Adrenal gland (tissue), 12 donors: ENCODE results near the gene ADARB2. TPM values are rescaled to one million over a fixed set of nuclear protein-coding genes. Genes with fewer than 3 reads are reported as not detected.

Experiments
- DNase-seq, 7 donors: peaks; one replicate each; pipeline ENCODE4 v3.0.0-alpha.2; 2019 to 2020
- H3K27ac ChIP-seq, 5 donors: fragments of 200-600 bp; sonication (generic) in 4 of 5; 1 replicate in 3 of 5; 2 replicates in 2 of 5; pipeline versions ENCODE4 v1.5.1 to v1.8.0; 2016 to 2020; ENCODE audit warnings: mild to moderate bottlenecking in 1 of 5
- H3K27me3 ChIP-seq: fragments of 200-600 bp; 2 replicates; pipeline ENCODE4 v1.8.0; 2021
- H3K36me3 ChIP-seq, 2 donors: fragments of 200-600 bp; replicated peaks in 1 of 2; 1 replicate in 1 of 2; 2 replicates in 1 of 2; pipeline versions ENCODE4 v1.5.1 to v1.8.0; 2018 to 2022
- H3K4me1 ChIP-seq, 2 donors: fragments of 200-600 bp; replicated peaks in 1 of 2; 1 replicate in 1 of 2; 2 replicates in 1 of 2; pipeline versions ENCODE4 v1.5.1 to v1.8.0; 2018 to 2021
- H3K4me3 ChIP-seq, 4 donors: fragments of 200-600 bp; sonication (generic) in 3 of 4; one replicate each; pipeline ENCODE4 v1.5.1; 2016 to 2018
- H3K9me3 ChIP-seq, 3 donors: fragments of 200-600 bp; sonication (generic) in 1 of 3; replicated peaks in 1 of 3; 1 replicate in 2 of 3; 2 replicates in 1 of 3; pipeline versions ENCODE4 v1.5.1 to v1.8.0; 2016 to 2021
- POLR2A ChIP-seq, 2 donors: fragments of 450-650 bp; IDR thresholded peaks; one replicate each; pipeline ENCODE4 v1.6.1; 2017; ENCODE audit warnings: antibody characterized with exemption in 2 of 2, mild to moderate bottlenecking in 2 of 2, moderate library complexity in 1 of 2
- WGBS, 4 donors: extraction: QIAGEN DNeasy Blood & Tissue Kit in 2 of 4; methylation state at CpG; one replicate each; pipeline versions ENCODE4 v1.1.5 to v1.1.7; 2013 to 2017; 5-methylcytosine and 5-hydroxymethylcytosine counted together
- intact Hi-C, 2 donors: fragments of 100-400 bp; cut with DNase I; formaldehyde crosslinking; loops; one replicate each; pipeline versions ENCODE4 v1.14.1 to v1.15.0; 2022 to 2023
- polyA plus RNA-seq, 3 donors: library from polyadenylated mRNA; stranded (reverse); fragments of 200-250 nt in 2 of 3; fragments of 350-450 nt in 1 of 3; fragmentation: Illumina TruSeq in 1 of 3; extraction: RNeasy Lipid Tissue Mini Kit (QIAGEN cat#74804) in 1 of 3; gene quantifications; one replicate each; pipeline ENCODE4 v1.2.3, GENCODE V29; 2013 to 2014
- total RNA-seq, 9 donors: library from RNA; depleted of rRNA in 4 of 9; stranded (reverse); fragments of >200 nt in 4 of 9; fragments of 120-200 nt in 1 of 9; fragmentation: NEBNext Ultra II Directional in 1 of 9; extraction: Animal tissue kit (Norgen Biotek cat#: 25700) in 1 of 9; gene quantifications; one replicate each; pipeline versions ENCODE4 v1.1.0 to v1.2.4, GENCODE V29; 2013 to 2023
- TF ChIP-seq, protein P1 (sequence below), 6 experiments: fragments of 450-650 bp in 4 of 6; fragments of 200-600 bp in 2 of 6; sonication (generic) in 1 of 6; IDR thresholded peaks; 1 replicate in 5 of 6; 2 replicates in 1 of 6; pipeline versions ENCODE4 v1.5.1 to v1.8.0; 2016 to 2021; ENCODE audit warnings: antibody characterized with exemption in 6 of 6, mild to moderate bottlenecking in 2 of 6, moderate library complexity in 1 of 6
- donor health status: healthy with polysubstance abuse.
- donor health status: Bipolar disorder and iron deficiency.
- donor health status: DM: yes; HTN: yes; CAD: no.
- donor health status: DM: no; HTN: no; CAD: no.
- donor health status: DM: no; HTN: no; CAD: no.
- donor health status: DM: yes; HTN: yes; CAD: no.

ADARB2 gene
- total and polyA plus RNA-seq, 12 donors = 0.14 to 3.1 (median 0.91) TPM

DNA sequence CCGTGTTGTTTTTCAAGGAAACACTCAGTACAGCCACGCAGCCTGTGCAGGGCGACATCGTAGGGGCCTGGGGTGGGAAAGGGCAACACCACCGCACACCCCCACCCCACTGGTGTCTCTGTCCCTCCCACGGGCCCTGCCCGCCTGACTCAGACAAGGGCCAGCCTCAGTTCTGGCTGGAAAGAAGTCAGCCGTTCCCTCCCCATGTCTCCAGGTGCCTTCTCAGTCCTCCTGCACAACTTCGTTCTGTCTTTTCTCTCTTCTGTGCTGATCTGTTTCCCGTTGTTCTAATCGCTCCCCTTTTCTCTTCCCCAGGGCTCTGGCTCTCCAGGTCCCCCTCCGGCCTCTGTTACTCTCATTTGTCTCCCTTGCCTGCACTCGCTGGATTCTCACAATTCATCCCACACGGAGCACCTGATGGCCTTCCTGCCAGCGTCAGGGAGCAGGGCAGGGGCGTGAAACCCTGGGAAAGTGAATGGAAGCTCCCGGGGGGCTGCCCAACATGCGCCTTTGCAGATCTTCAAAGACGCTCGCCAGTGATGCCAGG is 583.4 kb downstream of the ADARB2 start:
- Histone ChIP-seq H3K4me3 (no peak overlapping the region), H3K27ac (no peak overlapping the region), H3K4me1 (no peaks in the 10 kb centered on the region), H3K27me3 (no peaks in the 10 kb centered on the region), H3K36me3 (no peaks in the 10 kb centered on the region), H3K9me3 (no peaks in the 10 kb centered on the region)
- WGBS, 4 donors = 71 to 84% (median 77%) methylated on average over 20 of the region's 20 CpGs
- DNase-seq = peak in 2 of 7 donors; percentile 6 to 21
- intact Hi-C loops = no loop called here
- no peak for TF ChIP-seq POLR2A (IDR thresholded peaks at IDR 0.05)
- TF ChIP-seq, protein P1, sequence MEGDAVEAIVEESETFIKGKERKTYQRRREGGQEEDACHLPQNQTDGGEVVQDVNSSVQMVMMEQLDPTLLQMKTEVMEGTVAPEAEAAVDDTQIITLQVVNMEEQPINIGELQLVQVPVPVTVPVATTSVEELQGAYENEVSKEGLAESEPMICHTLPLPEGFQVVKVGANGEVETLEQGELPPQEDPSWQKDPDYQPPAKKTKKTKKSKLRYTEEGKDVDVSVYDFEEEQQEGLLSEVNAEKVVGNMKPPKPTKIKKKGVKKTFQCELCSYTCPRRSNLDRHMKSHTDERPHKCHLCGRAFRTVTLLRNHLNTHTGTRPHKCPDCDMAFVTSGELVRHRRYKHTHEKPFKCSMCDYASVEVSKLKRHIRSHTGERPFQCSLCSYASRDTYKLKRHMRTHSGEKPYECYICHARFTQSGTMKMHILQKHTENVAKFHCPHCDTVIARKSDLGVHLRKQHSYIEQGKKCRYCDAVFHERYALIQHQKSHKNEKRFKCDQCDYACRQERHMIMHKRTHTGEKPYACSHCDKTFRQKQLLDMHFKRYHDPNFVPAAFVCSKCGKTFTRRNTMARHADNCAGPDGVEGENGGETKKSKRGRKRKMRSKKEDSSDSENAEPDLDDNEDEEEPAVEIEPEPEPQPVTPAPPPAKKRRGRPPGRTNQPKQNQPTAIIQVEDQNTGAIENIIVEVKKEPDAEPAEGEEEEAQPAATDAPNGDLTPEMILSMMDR (IDR thresholded peaks at IDR 0.05) = no peak

DNA sequence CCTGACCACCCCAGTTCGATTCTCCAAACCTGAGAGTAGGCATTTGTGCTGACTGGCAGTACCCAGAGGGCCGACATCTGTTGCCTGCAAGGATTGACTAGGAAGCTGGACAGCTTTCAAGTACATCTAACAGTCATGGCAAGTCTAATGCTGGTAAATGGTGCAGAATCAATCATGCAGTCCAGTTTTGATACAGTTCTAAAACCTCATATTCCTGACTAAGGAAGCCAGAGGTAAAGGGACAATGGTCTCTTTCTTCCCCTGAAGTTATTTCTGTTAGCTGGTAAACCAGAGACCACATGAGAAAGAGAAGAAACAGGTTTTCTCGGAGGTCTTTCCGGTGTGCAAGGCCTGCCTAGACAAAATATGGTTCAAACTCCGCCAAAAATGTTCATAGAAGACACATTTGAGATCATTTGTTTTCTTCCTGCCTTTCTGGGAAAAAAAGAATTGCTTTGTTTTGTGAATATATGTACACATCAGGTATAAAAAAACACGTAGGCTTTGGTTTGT is 584.0 kb downstream of the ADARB2 start:
- no peak for DNase-seq
- no peaks in the 10 kb centered on the region for H3K27me3 ChIP-seq
- H3K9me3 ChIP-seq = no peaks in the 10 kb centered on the region
- WGBS, 4 donors = 88 to 93% (median 88%) methylated on average over 5 to 6 of the region's 6 CpGs
- no peak overlapping the region for H3K27ac ChIP-seq
- no peaks in the 10 kb centered on the region for H3K4me1 ChIP-seq
- TF ChIP-seq, protein P1 (IDR thresholded peaks at IDR 0.05) = no peak
- TF ChIP-seq POLR2A (IDR thresholded peaks at IDR 0.05) = no peak
- intact Hi-C loops = no loop called here
- no peaks in the 10 kb centered on the region for H3K36me3 ChIP-seq
- H3K4me3 ChIP-seq = no peak overlapping the region

DNA sequence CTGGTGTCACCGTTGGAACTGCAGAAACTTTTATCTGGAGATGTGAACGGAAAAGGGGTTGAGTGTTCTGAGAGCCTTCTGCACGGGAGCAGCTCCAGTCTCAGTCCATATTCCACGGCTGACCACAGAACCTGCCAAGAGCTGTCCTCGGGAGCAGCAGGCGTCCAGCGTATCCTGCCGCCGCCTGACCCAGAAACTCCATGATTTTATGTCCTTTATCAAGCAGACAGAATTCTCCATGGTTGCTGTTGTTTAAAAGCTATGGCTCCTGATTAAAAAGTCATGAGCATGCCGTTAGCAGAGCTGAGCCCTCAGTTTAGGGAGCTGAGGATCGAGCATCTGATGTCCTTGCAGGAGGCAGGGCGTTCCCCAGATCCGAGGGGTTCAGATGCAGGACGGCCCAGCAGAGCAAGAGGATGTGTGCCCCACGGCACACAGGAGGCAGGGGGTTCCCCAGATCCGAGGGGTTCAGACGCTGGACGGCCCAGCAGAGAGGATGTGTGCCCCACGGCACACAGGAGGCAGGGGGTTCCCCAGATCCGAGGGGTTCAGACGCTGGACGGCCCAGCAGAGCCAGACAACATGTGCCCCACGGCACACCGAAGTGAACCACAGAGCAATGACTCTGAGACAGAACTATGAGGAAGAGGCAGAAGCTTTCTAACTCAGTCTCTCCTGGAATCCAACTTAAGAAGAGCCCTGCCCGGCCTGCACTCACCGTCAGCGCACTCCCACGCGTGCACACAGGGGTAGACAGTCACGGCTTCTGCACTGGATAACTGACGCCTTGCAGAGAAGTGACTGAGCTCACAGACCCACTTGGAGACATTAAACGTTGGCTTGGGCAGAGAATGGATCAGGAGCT is 584.7 kb downstream of the ADARB2 start:
- intact Hi-C loops = no loop called here
- peak in 1 of 7 donors; percentile 5 for DNase-seq

More for the DNA sequence above, 584.7 kb downstream of the ADARB2 start:
- Histone ChIP-seq H3K27me3 (no peaks in the 10 kb centered on the region), H3K4me1 (no peaks in the 10 kb centered on the region), H3K36me3 (no peaks in the 10 kb centered on the region), H3K27ac (no peak overlapping the region), H3K4me3 (no peak overlapping the region), H3K9me3 (no peaks in the 10 kb centered on the region)
- TF ChIP-seq POLR2A (IDR thresholded peaks at IDR 0.05) = no peak
- TF ChIP-seq, protein P1 (IDR thresholded peaks at IDR 0.05) = no peak
- 86 to 88% (median 87%) methylated on average over 29 to 32 of the region's 32 CpGs for WGBS, 4 donors
